Kidney (tissue), 14 donors: Measurements from ENCODE around the gene KCNIP3. TPM values are rescaled to one million over a fixed set of nuclear protein-coding genes. Genes with fewer than 3 reads are reported as not detected.
A peak's percentile ranks its signal among the peaks of the same experiment; 100 is the strongest.

Source experiments
- DNase-seq, 5 donors: peaks; one replicate each; pipeline ENCODE4 v3.0.0-alpha.2; 2013 to 2020
- FAIRE-seq: peaks from 2 replicates; lab custom pipeline; 2012; peaks lifted over from hg19 to GRCh38; lab: Jason Lieb, UNC
- H3K27ac ChIP-seq, 2 donors: one replicate each; pipeline ENCODE4 v1.7.0; 2013; ENCODE audit warnings: low read depth in 2 of 2, low read length in 2 of 2, inconsistent platforms in 1 of 2
- H3K27me3 ChIP-seq: one replicate; pipeline ENCODE4 v1.7.1; 2013; ENCODE audit warnings: low read length, inconsistent platforms; ENCODE audit not compliant: control insufficient read depth, insufficient read depth
- H3K36me3 ChIP-seq, 3 donors: one replicate each; pipeline versions ENCODE4 v1.7.0 to v1.7.1; 2013; ENCODE audit warnings: low read length in 3 of 3, control low read depth in 1 of 3, inconsistent platforms in 1 of 3; ENCODE audit not compliant: insufficient read depth in 3 of 3, control insufficient read depth in 2 of 3
- H3K4me1 ChIP-seq, 3 donors: one replicate each; pipeline versions ENCODE4 v1.7.0 to v1.7.1; 2013; ENCODE audit warnings: low read length in 3 of 3, inconsistent platforms in 1 of 3, low read depth in 1 of 3; ENCODE audit not compliant: control insufficient read depth in 2 of 3, insufficient read depth in 2 of 3
- H3K4me3 ChIP-seq, 3 donors: one replicate each; pipeline versions ENCODE4 v1.7.0 to v1.8.1; 2013; ENCODE audit warnings: low read length in 3 of 3, control low read depth in 1 of 3, inconsistent platforms in 1 of 3
- H3K9ac ChIP-seq, 3 donors: one replicate each; pipeline versions ENCODE4 v1.7.0 to v1.7.1; 2013; ENCODE audit warnings: low read length in 3 of 3, control low read depth in 1 of 3, inconsistent platforms in 1 of 3
- H3K9me3 ChIP-seq, 3 donors: one replicate each; pipeline versions ENCODE4 v1.7.0 to v1.7.1; 2013; ENCODE audit warnings: low read length in 3 of 3, control low read depth in 1 of 3, inconsistent platforms in 1 of 3; ENCODE audit not compliant: control insufficient read depth in 2 of 3, insufficient read depth in 1 of 3
- intact Hi-C: fragments of 100-400 bp; cut with DNase I; formaldehyde crosslinking; loops from one replicate; pipeline ENCODE4 v1.11.1; 2022
- polyA plus RNA-seq: library from polyadenylated mRNA; stranded (reverse); fragments of 350-450 nt; fragmentation: Illumina TruSeq; extraction: RNeasy Lipid Tissue Mini Kit (QIAGEN cat#74804); gene quantifications from one replicate; pipeline ENCODE4 v1.2.3, GENCODE V29; 2014; ENCODE audit warnings: low read depth, low replicate concordance; ENCODE audit not compliant: insufficient read depth
- total RNA-seq: library from RNA; stranded (reverse); fragmentation: NEBNext Ultra II Directional; extraction: Animal tissue kit (Norgen Biotek cat#: 25700); gene quantifications from one replicate; pipeline ENCODE4 v1.2.1, GENCODE V29; 2021
- TF ChIP-seq, protein P1 (sequence below): IDR thresholded peaks from 3 replicates; pipeline ENCODE4 v1.5.1; 2012; ENCODE audit warnings: mild to moderate bottlenecking, moderate library complexity, borderline replicate concordance; ENCODE audit not compliant: insufficient read depth; ENCODE audit errors: extremely low read depth
- donor health status: control.
- donor health status: control.
- donor health status: control.
- donor health status: control.
- donor health status: control.
- donor health status: DM: yes; HTN: yes; CAD: no.
- donor health status: Normal renal cell carcinoma (clear cell type).

The KCNIP3 gene
- total and polyA plus RNA-seq, 2 donors from 2014 or later = 14.8 to 27.6 TPM

DNA sequence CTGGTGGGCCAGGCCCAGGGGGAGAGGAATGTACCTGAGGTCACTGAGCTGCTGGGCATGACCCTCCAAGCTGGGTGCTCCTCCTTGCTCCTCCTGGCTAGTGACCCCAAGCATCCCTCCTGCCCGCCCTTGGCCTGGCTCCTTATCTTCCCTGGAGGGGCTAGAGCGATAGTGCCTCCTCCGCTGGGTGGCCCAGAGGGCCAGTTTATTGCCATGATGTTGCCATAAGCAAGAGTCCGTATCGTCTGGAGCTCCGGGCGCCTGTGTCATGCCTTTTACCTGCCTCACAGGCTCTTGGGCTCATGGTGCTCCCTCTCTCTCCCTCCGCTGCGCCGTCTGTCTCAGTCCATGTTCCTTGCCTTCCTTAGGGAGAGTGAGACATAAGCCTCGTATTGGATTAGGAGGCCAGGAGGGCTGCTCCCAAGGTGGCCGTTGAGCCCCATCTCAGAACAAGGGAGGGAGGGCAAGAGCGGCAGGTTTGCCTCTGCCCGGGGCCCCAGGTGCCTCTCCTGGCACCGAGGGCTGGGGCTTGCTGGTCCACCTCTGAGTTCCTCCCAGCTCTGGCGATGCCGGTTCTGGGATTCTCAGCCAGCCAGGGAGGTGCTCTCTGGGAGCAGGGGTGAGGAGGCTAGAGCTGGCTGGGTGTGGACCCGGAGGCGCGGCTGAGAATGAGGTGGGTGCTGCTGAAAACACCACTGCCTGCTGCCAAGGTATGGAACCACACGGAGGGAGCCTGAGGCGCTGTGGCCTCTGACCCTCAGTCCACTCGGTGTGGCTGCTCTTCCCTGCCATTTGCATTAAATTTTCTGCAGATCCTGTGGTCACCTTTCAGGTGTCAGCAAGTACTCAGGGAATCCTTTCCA is 22.6 kb downstream of the KCNIP3 start:
- Histone ChIP-seq H3K4me1 (peaks cover 0 to 8% (median 0%) of the 10 kb centered on the region in 3 donors), H3K4me3 (no peak overlapping the region), H3K36me3 (no peaks in the 10 kb centered on the region), H3K27me3 (no peaks in the 10 kb centered on the region), H3K9me3 (no peaks in the 10 kb centered on the region), H3K9ac (no peak overlapping the region), H3K27ac (no peak overlapping the region)
- FAIRE-seq (no peak), DNase-seq (peak in 1 of 5 donors; percentile 69)
- intact Hi-C loops = no loop called here
- TF ChIP-seq, protein P1, sequence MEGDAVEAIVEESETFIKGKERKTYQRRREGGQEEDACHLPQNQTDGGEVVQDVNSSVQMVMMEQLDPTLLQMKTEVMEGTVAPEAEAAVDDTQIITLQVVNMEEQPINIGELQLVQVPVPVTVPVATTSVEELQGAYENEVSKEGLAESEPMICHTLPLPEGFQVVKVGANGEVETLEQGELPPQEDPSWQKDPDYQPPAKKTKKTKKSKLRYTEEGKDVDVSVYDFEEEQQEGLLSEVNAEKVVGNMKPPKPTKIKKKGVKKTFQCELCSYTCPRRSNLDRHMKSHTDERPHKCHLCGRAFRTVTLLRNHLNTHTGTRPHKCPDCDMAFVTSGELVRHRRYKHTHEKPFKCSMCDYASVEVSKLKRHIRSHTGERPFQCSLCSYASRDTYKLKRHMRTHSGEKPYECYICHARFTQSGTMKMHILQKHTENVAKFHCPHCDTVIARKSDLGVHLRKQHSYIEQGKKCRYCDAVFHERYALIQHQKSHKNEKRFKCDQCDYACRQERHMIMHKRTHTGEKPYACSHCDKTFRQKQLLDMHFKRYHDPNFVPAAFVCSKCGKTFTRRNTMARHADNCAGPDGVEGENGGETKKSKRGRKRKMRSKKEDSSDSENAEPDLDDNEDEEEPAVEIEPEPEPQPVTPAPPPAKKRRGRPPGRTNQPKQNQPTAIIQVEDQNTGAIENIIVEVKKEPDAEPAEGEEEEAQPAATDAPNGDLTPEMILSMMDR = no peak

DNA sequence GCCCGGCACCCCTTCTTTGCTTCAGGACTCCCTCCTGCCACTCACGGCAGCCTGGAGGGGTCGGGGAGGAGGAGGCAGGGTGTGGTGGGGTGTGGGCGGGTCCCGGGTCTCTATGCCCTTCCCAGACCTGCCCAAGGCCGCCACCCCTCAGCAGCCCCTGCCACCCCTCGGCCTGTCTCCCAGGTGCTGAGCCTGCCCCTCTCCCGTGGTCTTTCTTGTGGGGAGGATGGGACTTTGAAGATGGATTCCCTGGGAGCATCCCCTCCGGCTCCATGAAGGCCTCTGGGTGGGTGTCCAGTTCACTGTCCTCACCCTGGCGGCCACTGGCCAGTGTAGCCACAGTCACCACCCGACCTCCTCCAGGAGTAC is 23.2 kb downstream of the KCNIP3 start:
- no peak overlapping the region for H3K27ac ChIP-seq
- H3K36me3 ChIP-seq = no peaks in the 10 kb centered on the region
- H3K9ac ChIP-seq = no peak overlapping the region
- TF ChIP-seq, protein P1 = no peak
- H3K9me3 ChIP-seq = no peaks in the 10 kb centered on the region
- DNase-seq (peak in 1 of 5 donors; percentile 68), FAIRE-seq (no peak)
- no peak overlapping the region for H3K4me3 ChIP-seq
- peaks cover 0 to 6% (median 0%) of the 10 kb centered on the region in 3 donors for H3K4me1 ChIP-seq
- intact Hi-C loops = no loop called here
- no peaks in the 10 kb centered on the region for H3K27me3 ChIP-seq

DNA sequence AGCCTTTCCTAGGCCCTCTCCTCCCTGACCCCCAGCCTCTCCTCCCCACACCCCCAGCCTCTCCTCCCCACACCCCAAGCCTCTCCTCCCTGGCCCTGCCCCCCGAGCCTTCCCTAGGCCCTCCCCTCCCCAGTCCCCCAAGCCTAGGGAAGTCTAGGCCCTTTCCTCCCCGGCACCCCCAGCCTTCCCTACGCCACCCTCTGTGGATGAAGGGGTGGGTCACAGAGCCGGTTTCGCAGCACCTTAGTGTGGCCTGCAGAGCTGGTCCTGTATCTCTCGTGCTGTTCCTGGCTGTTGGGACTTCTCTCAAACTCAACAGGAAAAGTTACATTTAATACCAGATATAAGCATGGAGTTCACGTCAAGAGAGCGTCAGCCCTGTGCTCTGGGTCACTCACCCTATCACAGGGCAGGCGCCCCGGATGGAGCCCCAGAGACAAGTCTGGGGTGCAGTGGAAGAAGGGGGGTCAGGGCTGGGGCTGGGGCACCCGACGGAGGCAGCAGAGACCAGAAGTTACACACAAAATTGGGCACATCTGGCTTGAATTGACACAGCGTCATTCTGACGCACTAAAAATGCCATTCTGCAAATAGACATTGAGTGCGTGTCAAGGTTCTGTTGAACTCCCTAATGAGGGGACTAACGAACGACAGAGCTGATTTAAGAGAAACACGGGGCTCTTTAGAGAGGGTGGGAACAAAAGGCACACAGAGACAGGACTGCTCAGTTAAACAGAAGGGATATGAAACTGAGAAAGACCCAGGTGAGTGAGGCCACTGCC is 24.0 kb downstream of the KCNIP3 start:
- Histone ChIP-seq H3K27me3 (no peaks in the 10 kb centered on the region), H3K4me1 (peaks cover 0 to 5% (median 0%) of the 10 kb centered on the region in 3 donors), H3K27ac (no peak overlapping the region), H3K9ac (no peak overlapping the region), H3K36me3 (no peaks in the 10 kb centered on the region), H3K9me3 (no peaks in the 10 kb centered on the region), H3K4me3 (no peak overlapping the region)
- DNase-seq (peak in 1 of 5 donors; percentile 46), FAIRE-seq (no peak)
- TF ChIP-seq, protein P1 = no peak
- intact Hi-C loops = no loop called here
